GM18858 (cell line): Measurements from ENCODE around the gene PHPT1.
"Not testable (repeated sequence)": the region's sequence is repeated elsewhere in the genome, so short reads cannot be mapped to it uniquely, and the experiment has no call there.

Source experiments
- ATAC-seq: cut with Tn5 transposase; IDR thresholded peaks from one replicate; pipeline ENCODE4 v1.9.1; 2021; ENCODE audit not compliant: unreplicated experiment

The PHPT1 gene

GRCh38 chr9:136849038-136849959, at the start of gene PHPT1:
TSS of gene PHPT1 (plus strand) at chr9:136849409. CDS start at chr9:136849431, 22 bp downstream.
- peak; percentile 57 for ATAC-seq

- no peak for ATAC-seq
Measured at GRCh38 chr9:136799854-136800657, 49.2 kb upstream of the PHPT1 start.

GRCh38 chr9:136802321-136802720, 46.9 kb upstream of the PHPT1 start:
- ATAC-seq: no peak

- ATAC-seq: not testable (repeated sequence)
Measured at GRCh38 chr9:136803009-136803550, 46.1 kb upstream of the PHPT1 start.

DNA sequence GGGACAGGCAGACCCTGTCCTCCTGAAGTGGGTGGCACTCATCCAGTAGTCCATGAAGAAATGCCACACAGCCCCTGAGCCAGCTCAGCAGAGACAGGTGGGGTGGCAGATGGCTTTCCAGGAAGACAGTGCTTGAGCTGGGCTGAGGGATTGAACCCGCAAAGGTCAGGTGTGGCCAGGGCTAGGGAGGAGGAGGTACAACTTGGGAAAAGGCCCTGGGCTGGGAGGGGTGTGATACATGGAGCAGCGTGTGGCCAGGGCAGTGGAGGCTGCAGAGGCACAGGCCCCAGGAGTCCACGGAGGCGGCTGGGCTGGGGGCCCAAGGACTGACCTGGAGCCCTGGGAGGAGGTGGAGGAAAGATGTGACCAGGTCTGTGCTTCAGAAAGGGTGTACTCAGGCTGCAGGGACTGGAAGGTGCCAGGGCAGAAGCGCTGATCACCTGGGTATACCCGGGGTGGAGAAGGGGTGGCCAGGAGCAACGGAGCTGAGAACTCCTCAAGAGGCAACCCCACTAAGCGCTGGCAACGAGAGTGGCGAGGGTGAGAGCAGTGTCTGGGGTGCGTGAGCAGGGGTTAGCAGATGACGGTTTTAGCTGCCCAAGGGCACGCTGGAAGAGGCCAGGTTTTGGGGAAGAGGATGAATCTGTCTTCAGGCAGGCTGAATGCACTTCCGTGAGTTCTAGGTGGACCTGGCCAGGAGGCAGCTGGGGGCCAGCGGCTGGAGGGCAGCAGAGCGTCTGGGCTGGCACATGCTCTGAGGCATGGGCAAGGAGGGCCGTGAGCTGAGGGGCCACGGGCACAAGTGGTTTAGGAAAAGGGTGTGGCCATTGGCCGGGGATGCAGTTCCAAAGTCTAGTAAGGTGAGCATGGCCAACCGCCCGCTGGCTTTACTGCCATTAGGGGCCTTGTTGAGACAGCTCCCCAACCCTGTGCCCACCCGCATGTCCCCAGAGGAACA, 45.4 kb upstream of the PHPT1 start:
- ATAC-seq: no peak

DNA sequence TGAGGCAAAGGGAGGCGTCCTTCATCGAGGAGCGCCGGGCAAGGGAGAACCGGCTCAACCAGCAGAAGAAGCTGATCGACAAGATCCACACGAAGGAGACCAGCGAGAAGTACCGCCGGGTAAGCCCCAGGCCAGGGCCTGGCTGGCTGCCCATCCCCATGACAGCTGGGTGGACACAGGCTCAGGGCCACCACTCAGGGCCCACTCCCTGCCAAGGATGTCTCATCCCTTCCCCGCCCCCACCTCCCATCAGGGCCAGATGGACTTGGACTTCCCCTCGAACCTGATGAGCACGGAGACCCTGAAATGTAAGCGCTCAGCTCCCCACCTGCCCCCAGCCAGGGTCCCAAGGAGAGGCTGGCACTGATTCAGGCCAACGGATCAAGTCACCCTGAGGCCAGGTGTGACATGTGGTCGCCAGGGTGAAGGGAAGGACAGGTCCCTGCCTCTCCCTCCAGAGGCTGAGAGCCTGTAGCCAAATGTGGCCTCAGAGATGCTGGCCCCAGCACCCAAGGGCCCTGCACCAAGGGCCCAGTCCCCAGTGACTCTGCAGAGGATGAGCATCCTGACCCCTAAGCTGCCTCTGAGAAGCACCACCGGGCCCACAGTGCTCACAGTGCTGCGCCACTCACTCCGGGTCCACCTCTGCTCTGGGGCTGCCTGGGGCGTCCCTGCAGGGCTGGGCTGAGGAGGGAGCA, 44.6 kb upstream of the PHPT1 start:
- ATAC-seq: no peak

DNA sequence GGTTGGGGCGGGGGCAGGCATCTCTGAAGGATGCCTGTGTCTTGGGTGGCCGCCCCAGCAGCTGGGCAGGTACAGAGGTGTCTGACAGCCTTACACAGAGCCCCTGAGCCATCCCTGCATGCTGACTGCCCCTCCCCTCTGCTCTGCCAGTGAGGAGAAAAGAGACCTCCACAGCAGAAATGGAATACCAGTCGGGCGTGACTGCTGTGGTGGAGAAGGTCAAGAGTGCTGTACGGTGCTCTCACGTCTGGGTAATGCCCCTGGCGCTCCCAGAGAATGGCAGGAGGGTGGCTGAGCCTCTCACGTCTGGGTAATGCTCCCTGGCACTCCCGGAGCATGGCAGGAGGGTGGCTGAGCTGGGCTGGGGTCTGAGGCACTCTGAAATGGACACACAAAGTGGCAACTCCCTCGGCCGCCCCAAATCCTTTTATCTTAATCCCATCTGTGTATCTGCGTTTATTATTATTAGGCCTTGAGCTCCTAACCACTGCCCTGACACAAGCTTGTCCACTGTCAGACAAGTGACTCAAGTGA, 43.9 kb upstream of the PHPT1 start:
- ATAC-seq: no peak

- no peak for ATAC-seq
Measured at GRCh38 chr9:136806067-136806466, 43.1 kb upstream of the PHPT1 start.

- no peak for ATAC-seq
Measured at GRCh38 chr9:136806631-136807201, 42.5 kb upstream of the PHPT1 start.

GRCh38 chr9:136807281-136808074, 41.7 kb upstream of the PHPT1 start, which contains the start of gene RABL6:
TSS of gene RABL6 (plus strand) at chr9:136807948. CDS start at chr9:136808197, 249 bp downstream.
- ATAC-seq: no peak

GRCh38 chr9:136808075-136808805, 41.0 kb upstream of the PHPT1 start:
- no peak for ATAC-seq

DNA sequence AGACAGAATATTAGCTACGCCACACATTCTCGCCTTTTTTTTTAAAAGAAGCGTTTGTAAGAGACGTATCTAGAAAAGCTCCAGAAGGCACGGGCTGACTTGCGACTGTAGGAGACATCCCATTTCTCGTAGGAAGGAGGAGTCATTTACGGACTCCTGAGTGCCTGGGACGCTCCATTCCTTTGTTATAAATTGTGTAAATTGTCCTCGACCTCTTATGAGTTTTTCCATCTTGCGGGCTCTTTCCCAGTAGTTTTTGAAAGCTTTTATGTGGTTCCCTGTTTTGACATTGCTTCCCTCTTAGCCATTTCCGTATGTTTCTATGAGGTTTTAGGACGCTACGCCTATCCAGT, 40.4 kb upstream of the PHPT1 start:
- no peak for ATAC-seq

GRCh38 chr9:136814725-136815421, 34.3 kb upstream of the PHPT1 start:
- no peak for ATAC-seq

- no peak for ATAC-seq
Measured at GRCh38 chr9:136815422-136815782, 33.8 kb upstream of the PHPT1 start.

- no peak for ATAC-seq
Measured at GRCh38 chr9:136820971-136821825, 28.0 kb upstream of the PHPT1 start.

GRCh38 chr9:136821826-136822544, 27.2 kb upstream of the PHPT1 start:
- ATAC-seq: no peak
